GM18505 (cell line): ENCODE measurements around the gene CAMK1D.

Experiments
- ATAC-seq: cut with Tn5 transposase; IDR thresholded peaks from one replicate; pipeline ENCODE4 v1.9.1; 2021; ENCODE audit not compliant: unreplicated experiment
- POLR2A ChIP-seq: IDR thresholded peaks from 4 replicates; pipeline ENCODE4 v1.6.1; 2011; ENCODE audit warnings: borderline replicate concordance; ENCODE audit not compliant: insufficient read depth, insufficient read length; ENCODE audit errors: extremely low read depth

Gene CAMK1D

DNA sequence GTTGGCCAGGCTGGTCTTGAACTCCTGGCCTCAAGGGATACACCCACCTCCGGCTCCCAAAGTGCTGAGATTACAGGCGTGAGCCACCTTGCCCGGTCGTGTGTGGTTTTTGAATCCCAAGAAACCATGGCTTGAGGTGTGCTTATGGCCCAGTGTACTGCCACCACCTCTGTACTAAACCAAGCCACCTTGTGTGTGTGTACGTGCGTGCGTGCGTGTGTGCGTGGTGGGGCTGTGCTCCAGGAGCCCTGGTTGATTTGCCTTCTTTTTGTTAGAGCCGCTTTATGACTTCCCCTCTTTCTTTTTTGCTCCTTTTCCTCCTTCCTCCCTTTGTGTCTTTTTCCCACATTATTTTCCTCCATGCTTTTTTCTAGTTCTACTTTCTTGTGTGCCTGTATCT, 121.4 kb downstream of the CAMK1D start:
- no peak for TF ChIP-seq POLR2A
- ATAC-seq, result no peak

DNA sequence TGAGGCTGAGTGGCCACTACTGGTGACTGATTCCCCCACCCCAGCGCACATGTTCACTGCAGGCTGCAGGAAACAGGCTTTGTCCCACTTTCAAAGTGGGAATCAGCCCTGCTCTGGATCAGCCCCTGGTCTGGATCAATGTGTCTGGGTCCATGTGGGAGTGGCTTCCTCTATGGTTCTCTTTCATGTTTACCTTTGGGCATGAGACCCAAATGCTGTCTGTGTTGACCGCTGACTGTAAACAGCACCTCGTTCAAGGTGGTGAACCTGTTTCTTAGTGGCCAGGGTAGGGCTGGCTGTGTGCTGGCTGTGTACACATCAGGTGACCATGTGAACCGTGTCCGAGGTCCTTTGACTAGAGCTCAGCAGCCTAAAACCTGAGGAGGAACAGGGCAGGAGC, 121.8 kb downstream of the CAMK1D start:
- no peak for ATAC-seq
- no peak for TF ChIP-seq POLR2A

DNA sequence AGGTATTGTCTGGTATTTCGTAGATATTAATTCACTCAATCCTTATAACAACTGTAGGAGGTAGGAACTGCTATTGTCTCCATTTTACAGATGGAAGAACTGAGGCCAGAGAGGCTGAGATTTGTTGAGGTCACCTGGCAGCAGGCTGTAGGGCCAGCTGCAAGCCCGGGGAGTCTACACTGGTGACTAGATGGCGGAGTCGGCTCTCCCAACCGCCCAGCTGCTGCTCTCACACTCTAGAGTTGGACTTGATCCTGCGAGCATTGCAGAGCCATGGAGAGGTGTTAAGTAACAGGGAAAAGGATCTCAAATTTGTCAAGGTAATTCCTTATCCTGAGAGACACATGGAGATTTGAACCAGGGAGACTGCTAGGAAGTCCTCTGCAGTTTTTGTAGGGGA, 124.1 kb downstream of the CAMK1D start:
- no peak for ATAC-seq
- TF ChIP-seq POLR2A, result no peak

DNA sequence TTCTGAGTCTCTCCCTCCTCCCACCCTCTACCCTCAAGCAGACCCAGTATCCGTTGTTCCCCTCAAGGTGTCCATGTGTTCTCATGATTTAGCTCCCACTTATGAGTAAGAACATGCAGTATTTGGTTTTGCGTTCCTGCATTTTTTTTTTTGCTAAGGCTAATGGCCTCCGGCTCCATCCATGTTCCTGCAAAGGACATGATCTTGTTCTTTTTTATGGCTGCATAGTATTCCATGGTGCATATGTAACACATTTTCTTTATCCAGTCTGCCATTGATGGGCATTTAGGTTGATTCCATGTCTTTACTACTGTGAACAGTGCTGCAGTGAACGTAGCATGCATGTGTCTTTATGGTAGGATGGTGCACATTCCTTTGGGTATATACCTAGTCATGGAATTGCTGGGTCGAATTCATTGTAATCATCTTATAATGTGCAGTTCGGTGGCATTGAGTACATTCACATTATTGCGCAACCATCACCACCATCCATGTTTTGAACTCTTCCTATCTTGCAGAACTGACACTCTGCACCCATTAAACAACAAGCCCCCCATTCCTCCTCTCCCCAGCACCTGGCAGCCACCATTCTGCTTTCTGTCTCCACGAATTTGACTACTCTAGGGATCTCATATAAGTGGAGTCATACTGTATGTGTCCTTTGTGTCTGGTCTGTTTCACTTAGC, 125.5 kb downstream of the CAMK1D start:
- no peak for ATAC-seq
- TF ChIP-seq POLR2A, result no peak

DNA sequence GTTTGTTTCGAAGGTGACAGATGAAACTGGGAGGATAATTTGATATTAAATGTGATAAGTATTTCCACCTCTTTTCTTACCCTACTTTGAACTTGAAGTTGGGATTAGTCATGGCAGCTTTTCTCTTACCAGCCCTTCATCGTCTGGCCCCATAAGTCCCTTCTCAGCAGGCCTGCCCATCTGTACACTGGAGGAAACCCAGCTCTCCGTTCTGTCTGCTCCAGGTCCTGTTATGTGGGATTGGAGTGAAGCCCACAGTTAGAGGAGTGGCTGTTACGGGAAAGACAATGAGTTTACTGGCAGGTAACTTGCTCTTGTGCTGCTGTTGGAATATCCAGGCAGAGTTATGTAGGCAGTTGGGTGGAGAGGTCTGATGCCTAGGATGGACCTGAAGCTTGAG, 127.3 kb downstream of the CAMK1D start:
- ATAC-seq, result no peak
- no peak for TF ChIP-seq POLR2A

DNA sequence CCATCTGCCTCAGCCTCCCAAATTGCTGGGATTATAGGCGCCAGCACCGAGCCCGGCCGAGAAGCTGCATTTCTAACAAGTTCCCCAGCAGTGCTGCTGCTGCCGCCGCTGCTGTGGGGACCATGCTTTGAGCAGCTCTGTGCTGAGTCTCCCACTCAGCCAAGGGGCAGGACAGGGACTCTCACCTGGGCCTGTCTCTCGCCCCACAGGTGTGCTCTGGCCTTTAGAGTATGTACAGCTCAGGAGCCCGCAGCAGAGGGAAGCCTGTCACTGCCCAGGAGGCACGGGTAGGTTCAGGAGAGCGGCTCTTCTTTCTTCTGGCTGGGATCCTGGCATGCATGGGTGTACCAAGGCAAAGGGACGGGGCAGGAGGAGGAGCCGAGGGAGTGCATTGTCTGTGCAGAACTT, 130.1 kb downstream of the CAMK1D start:
- no peak for ATAC-seq
- TF ChIP-seq POLR2A, result no peak

DNA sequence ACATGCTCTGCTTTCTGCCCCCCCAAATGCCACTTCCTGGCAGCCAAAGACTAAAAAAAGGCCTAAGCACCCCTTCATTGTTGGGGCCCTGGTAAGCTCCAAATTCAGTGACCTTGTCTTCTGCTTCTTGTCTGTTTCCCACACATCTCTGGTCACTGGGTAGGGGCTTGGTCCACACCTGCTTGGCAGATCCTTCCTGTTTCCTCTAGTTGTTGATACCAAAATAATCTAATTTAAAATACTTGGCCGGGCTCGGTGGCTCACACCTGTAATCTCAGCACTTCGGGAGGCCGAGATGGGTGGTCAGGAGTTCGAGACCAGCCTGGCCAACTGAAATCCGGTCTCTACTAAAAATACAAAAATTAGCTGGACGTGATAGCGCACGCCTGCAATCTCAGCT, 130.6 kb downstream of the CAMK1D start:
- no peak for ATAC-seq
- TF ChIP-seq POLR2A, result no peak

DNA sequence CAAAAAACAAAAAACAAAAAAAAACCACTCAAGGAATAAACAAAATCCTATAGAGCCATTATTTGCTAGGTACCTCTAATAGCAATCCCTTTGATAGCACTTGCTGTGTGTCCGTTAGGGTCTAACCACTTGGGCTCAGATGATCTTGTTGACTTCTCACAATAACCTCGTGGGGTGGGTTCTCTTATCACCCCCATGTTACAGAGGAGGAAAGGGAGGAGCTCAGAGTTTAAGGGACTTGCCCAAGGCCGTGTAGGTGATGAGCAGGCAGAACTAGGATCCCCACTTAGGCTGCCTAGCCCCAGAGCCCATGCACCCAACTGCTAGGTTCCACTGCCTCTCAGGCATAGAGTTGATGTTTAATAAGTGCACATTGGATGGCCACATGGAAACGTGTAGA, 131.1 kb downstream of the CAMK1D start:
- TF ChIP-seq POLR2A, result no peak
- ATAC-seq, result no peak

DNA sequence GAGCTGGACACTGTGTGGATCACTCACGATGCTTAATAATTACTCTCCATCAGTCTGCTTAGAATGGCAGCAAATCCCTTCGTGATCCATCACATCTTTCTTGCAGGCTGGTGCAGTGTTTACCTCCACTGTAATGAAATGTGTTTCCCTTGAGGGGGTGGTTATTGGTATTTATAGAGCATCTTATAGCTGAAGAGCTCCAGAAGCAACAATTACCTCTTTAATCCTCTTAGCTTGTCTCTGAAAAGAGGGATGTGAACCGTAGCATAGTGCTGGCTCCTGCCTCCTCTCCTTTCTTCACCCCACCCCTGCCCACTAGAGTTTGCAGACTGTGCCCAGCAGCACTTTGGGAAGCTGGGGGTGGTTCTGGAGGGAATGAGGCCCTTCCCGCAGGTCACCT, 132.6 kb downstream of the CAMK1D start:
- TF ChIP-seq POLR2A, result no peak
- no peak for ATAC-seq

DNA sequence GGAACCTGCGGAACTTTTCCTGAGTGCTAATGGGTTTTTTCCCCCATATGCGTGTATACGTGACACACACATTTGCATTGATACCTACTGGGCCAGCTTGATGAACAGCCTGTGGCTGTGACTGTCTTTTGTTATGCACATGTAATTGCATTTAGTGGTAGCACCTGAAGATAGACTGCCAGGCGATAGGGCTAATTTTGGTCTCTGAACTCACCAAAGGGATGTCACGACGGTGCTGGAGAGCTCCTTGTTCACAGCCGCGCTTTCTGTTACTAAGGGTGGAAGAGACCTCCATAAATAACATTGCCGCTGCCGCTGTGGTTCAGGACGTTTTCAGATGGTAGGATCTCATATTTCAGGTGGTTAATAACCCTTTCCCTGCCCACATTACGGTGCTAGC, 133.2 kb downstream of the CAMK1D start:
- TF ChIP-seq POLR2A, result no peak
- no peak for ATAC-seq

DNA sequence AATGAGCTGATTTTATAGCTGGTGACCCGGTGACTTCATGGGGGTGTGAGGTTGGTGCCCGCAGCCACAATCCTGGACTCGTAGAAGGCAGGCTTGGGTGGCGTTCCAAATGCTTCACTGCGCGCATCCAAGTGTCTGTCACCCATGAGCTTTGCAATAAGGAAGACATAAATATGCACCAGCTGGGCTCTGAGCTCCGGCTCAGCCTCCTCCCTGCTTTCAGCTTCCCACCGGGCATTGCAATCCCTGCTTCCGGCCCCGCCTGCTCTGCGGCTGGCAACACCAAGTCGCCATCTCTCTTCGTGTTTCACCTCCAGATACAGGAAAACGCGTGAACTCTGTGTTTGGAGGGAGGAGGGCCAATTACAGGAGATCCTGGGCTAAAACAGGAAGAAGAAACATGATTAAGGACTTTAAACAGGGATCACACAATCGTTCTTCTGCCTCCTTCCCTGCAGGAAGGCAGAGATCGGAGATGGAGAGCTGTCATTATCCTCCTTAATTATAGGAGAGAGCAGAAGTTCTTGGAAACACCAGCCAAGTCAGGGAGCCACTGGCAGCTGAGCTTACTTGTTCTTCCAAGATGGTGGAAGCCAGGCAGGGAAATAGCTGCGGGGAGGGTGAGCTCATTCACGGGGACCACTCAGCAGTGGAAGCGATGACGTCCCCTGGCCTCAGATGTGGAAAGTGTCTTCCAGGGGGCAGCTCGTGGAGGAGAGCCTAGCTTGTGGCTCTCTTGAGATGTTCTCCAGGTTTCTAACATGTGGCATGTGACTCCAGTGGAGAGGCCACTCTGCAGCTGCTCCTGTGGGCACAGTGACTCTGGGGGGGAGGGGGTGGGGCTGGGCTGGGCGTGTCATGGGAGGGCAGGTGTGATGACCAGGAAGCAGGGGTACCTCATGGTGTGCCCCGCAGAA, 134.9 kb downstream of the CAMK1D start:
- TF ChIP-seq POLR2A, result no peak
- no peak for ATAC-seq

DNA sequence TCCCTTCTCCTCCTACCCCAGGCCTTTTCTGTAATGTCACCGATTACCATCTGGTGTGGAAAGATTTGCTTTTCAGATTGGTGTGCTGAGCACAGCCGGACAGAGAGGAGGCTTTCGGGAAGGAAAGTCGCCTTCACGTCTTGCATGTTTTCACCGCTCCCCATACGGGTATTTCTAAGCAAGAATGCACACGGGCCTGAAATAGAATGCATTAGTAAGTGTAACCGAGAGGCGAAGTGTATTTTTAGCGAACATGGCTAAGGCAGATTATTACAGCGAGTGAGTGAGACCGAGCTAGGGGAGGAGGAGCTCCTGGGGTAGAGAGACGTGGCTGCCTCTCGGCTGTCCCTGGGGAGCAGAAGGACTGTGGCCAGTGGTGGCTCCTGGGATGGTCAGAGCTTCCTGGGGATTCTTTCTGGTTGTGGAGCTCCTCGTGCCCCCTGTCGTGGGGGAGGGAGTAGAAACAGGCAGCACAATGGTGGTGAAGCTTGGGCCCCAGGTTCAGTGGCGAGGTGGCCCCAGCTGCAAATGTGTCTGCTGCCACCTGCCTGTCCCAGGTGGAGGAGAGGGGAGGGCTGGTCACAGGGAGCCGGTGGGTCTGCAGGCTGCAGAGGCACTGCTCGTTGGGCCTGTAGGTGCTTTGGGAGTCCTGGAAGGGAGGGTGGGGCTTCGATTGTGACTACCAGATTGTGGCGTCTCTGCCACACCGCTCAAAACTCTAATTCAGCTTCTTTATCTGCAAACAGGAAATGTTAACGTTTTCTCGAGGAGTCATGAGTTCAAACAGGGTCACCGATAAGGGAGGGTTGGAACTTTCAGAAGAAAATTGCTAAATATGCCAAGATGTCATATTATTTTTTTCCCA, 135.8 kb downstream of the CAMK1D start:
- peak; percentile 68 for TF ChIP-seq POLR2A
- ATAC-seq, result peak; percentile 71

DNA sequence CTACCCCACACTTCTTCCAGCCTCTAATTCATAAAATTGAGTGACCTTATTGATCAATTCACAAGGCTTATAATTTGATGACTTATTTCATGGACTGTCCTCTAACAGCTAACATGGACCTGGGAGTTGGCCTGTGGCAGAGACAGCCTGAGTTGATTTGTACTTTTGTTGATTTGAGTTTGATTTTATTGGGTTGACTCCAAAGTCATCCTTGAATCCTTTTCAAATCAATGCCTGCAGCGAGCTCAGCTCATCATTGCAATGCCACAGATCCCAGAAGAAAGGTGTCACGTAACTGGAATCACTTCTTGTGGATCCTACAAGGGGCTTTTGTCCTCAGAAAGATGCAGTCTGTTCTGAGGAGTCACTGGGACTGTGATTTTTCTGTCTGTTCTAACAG, 138.0 kb downstream of the CAMK1D start:
- TF ChIP-seq POLR2A, result no peak
- ATAC-seq, result no peak
